ENCODE results near the gene PDCD1.

- TF ChIP-seq CTCF (conservative IDR thresholded peaks at IDR 0.05; ENCODE audit: low read depth, low read length) (no peak), EZH2 (IDR thresholded peaks at IDR 0.05; ENCODE audit: low read length, unreplicated experiment) (no peak)
Observed at GRCh38 chr2:241877197-241877685, 18.5 kb upstream of the PDCD1 start.

Data from PC-3 (cell line).